Activated naive CD8-positive, alpha-beta T cell treated with anti-CD3 and anti-CD28 coated beads, Interleukin-2, amount 50 U/mL, for 16 hours (primary cell): ENCODE data around the gene TCP11.

Source experiments
- DNase-seq: peaks from one replicate; pipeline ENCODE4 v3.0.0-alpha.2; 2020; ENCODE audit warnings: low read depth, low spot score

TCP11 gene

DNA sequence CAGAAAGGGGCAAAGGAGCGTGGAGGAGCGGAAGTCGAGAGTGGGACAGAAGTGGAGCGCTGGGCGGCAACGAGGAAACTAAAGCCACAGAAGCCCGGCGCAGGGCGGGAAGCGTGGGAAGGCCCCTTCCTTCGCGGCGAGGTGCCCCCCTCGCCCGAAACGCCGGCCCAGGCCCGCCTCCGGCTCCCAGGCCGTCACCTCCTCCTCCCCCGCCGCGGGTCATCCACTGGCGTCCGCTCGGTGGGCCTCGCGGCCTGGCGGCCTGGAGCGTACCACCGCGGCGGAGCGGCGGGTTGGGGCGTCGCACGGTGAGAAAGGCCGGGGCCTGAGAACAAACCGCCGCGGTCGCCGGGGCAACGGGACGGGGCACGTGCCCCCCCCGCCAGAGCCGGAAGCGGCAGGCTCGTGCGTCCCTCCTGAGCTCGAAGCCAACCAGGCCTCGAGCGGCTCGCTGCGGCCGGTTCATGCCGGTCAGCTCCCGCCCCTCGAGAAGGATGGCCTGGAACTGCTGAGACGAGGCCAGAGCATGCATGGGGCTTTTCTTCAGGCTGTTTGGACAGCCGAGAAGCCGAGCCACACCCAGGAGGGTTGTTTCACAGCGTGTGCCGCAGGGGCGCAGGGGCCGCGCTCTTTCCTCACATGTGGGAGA is at the start of gene TCP11:
Gene TCP11, minus strand, starts transcription at position 333 of the 649 bp plus-strand sequence. CDS start 469 bp downstream, outside the sequence.
- no peak for DNase-seq

DNA sequence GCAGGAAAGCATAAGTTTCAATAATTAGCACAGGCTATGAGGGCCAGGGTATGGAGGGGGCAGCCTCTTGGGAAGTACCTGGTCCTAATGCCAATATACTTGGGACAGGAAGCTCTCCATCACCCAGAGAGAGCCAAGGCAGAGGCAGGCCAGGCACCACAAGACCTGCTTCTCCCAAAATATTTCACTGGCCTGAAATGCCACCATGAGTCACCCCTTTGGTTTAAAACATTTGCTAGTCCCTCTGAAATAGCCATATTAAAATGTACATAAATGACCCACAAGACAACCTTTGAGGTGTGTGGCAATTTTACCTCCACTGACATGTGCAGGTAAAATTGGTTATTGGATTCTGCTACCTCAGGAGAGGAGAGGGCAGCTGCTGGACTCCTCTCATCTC is 49.2 kb upstream of the TCP11 start:
- DNase-seq = no peak

GRCh38 chr6:35188886-35189285 is 47.7 kb upstream of the TCP11 start:
- DNase-seq = no peak

GRCh38 chr6:35186571-35186970 is 45.4 kb upstream of the TCP11 start:
- DNase-seq = no peak

DNA sequence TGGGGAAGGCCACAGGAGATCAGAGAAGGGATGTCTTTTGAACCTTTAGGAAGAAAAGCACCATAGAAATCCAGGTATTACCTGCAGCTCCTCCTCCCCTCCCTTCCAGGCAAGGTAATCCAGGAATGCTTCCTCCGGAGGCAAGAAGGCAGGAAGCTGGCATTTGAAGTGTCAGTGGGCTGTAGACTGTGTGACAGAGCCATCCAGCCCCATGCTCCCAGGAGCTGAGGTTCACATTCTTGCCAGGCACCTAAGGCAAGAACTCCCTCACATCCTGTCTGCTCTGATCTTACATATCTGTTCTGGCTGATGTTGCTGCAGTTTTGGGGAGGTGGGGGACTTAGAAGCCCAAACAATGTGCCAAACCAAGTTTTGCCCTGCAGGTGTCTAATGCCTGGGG is 44.8 kb upstream of the TCP11 start:
- no peak for DNase-seq

GRCh38 chr6:35185302-35185681 is 44.2 kb upstream of the TCP11 start:
- DNase-seq = no peak

DNA sequence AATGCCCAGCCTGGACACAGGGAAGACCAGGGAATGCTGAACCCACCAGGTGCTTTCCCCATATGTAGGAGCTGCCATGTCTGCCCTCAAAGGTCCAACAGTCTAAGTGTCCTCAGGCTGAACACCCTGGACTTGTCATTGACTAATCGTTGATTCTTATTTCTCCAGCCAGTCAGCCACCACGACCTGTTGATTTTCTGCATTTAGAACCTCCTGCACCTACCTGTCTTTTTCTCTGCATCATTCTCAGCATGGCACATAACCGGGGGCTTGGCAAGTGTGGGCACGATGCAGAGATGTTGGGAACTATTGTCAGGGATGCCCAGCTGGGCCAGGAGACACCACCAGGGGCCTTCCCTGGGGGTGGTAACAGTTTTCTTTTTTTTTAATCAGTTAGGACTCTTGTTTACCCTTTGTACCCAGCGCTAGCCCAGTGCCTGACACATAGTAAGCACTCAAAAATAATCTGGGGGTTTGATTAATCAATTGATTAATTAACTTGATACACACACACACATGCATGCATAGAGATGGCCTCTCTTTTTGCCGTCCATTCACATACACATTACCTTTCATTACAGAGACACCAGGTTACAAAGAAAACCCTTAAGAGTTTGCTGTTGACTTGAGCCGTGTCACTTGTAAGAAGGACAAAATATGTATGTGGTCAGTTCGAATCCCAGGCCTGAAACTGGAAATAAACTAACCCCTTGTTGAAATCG is 43.6 kb upstream of the TCP11 start:
- DNase-seq = no peak

GRCh38 chr6:35183935-35184334 is 42.8 kb upstream of the TCP11 start:
- DNase-seq = no peak

- DNase-seq = no peak
Observed at GRCh38 chr6:35183281-35183680, 42.1 kb upstream of the TCP11 start.

DNA sequence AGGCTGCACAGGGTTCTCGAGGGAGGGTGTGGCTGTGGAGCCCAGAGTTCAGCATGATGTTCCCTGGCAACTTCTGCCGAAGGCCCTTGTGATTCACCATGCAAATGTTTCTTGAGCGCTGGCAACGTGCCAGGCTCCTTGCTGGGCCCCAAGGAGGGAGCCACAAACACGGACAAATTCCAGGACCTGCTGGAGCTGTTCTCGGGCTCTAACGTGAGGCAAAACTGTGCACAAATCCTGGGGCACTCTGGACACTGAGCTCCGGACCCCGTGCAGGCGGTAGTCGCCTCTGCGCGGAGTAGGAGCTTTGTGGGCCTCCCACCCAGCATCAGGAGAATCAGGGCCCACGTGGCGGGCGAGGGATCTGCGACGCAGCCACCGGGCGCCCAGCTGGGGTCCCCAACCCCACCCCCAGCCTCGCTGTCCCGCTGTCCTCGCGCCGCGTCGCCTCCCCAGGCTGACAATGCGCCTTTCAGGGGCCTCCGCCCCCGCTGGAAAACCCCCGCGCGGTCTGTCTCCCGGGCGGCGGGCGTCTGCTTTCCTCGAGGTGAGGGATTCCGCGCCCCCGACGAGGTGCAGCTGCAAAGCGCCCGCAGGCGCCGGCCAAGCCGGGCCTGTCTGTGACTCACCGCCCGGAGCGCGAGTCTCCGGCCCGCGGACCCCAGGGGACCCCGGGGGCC is 40.9 kb upstream of the TCP11 start:
- no peak for DNase-seq

- DNase-seq = no peak
Observed at GRCh38 chr6:35181308-35181932, 40.3 kb upstream of the TCP11 start.

DNA sequence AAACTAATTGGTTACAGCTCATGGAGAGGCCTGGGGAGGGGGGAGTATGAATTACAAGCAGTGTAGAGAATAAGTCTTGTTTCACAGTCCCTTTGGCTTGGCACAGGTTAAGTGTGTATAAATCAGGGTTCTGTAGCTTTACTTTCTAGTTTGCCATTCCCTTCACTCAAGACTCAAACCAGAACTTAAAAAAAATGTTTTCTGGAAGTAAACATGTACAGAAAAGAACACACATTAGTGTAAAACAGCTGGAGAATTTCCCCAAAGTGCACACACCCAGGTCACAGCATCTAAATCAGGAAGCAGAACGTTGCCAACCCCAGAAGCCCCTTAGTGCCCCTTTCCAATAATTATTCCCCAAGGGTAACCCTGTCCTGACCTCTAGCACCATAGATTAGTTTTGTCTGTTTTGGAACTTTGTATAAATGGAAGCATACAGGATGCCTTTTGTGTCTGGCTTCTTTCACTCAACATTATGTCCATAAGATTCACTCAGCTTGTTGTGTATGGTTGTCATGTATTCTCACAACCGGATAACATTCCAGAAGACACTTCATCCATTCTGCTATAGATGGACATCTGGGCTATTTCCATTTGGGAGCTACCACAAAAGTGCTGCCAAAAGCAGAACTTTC is 38.9 kb upstream of the TCP11 start:
- no peak for DNase-seq

GRCh38 chr6:35178932-35179832 is 38.0 kb upstream of the TCP11 start:
- DNase-seq = no peak

DNA sequence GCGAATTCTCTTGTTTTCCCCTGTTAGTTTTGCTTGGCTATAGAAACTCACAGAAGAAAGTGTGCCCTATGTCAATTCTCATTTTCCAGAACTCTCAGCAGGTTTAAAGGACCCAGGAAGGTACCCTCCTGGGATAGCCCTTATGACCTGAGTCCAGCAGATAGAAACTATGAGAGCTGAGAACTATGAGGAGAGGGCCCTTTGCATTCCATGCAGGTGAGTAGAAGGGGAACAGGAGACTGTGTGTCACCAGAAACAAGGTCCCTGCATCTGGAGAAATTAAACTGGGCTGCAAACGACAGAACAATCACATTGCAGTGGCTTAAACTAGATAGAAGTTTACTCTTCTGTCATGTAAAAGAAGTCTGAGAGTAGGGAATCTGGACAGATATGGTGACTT is 36.9 kb upstream of the TCP11 start:
- no peak for DNase-seq

GRCh38 chr6:35177596-35177995 is 36.5 kb upstream of the TCP11 start:
- DNase-seq = no peak

DNA sequence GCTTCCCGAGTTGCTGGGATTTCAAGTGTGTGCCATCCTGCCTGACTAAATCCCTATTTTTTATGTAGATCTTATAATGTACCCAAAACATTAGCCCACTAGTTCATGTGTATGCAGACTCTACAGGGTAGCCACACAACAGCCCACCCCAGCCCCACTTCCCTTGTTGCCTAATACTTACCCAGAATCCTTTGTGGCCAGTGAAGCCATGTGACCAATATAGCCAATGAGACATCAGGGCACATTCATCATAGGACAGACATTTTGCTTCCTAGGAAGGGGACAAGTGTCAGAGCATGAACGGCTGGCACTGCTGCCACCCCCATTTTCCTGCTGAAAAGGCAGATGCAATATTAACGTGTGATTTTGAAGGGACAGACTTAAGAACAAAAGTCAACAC is 36.0 kb upstream of the TCP11 start:
- DNase-seq = no peak

DNA sequence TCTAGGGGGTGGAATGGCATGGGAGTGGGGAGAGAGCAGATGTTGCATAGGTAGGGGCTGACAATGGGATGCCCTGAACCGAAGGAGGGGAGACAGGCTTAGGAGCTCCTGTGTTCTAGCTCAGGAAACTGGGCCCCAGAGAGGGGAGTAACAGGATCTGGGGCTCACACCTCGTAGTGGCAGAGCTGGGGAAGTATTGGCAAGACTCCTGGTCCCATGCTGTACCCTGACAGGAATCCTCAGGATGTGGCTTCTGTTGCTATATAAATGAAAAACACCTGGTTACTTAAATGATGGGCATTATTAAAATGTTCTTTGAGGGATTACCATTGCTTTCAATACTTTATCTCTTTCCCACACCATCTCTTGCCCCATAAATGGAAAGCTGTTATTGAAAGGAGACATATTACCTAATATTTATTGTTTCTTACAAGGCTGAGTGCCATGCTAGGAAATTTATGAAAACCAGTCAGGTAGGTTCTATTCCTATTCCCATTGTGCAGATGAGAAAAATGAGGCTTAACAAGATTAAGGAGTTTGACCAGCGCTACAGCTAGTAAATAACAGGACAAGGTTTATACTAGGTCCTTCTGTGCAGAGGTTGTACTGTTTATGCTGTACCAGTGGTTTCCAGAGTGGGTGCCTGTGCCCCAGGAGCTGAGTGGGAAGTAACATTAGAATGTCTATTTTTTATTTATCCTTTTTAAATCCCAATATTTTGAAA is 35.3 kb upstream of the TCP11 start:
- DNase-seq = no peak

DNA sequence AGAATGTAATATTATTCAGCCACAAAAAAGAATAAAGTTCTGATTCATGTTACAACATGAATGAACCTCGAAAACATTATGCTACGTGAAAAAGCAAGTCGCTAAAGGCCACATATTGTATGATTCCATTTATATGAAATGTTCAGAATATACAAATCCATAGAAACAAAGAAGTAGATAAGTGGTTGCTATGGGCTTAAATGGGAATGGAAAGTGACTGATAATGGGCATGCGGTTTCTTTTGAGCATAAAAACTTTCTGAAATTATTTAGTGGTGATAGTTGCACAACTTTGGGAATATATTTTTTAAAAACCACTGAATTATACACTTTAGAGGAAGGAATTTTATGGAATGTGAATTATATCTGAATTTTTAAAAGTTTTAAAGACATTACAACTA is 33.4 kb upstream of the TCP11 start:
- DNase-seq = no peak

- no peak for DNase-seq
Observed at GRCh38 chr6:35174088-35174434, 32.9 kb upstream of the TCP11 start.

GRCh38 chr6:35173427-35174087 is 32.4 kb upstream of the TCP11 start:
- no peak for DNase-seq
